Right cardiac atrium (tissue), 5 donors: ENCODE measurements around the gene TAOK3. TPM values are rescaled to one million over a fixed set of nuclear protein-coding genes. Genes with fewer than 3 reads are reported as not detected.
"Not testable (repeated sequence)": the region's sequence is repeated elsewhere in the genome, so short reads cannot be mapped to it uniquely, and the experiment has no call there.

Source experiments
- ATAC-seq, 2 donors: fragments of 200-7000 bp; cut with Tn5 transposase; one replicate each; pipeline versions ENCODE4 v1.8.0 to v1.9.1; 2020; ENCODE audit warnings: moderate library complexity in 2 of 2, mild to moderate bottlenecking in 1 of 2
- DNase-seq, 3 donors: peaks; one replicate each; pipeline ENCODE4 v3.0.0-alpha.2; 2020
- H3K27ac ChIP-seq: one replicate; pipeline ENCODE4 v1.5.1; 2013; ENCODE audit warnings: mild to moderate bottlenecking, low read length, control low read depth, moderate library complexity
- H3K27me3 ChIP-seq: one replicate; pipeline ENCODE4 v1.6.1; 2013; ENCODE audit not compliant: control insufficient read depth, insufficient read depth
- H3K4me1 ChIP-seq: one replicate; pipeline ENCODE4 v1.6.1; 2013; ENCODE audit warnings: low read length; ENCODE audit not compliant: control insufficient read depth, insufficient read depth
- H3K4me3 ChIP-seq: one replicate; pipeline ENCODE4 v1.5.1; 2013; ENCODE audit warnings: low read length, control low read depth
- H3K9me3 ChIP-seq: one replicate; pipeline ENCODE4 v1.6.1; 2013; ENCODE audit warnings: low read length; ENCODE audit not compliant: control insufficient read depth
- WGBS: extraction: QIAGEN DNeasy Blood & Tissue Kit; methylation state at CpG from one replicate; pipeline ENCODE4 v1.1.7; 2013; 5-methylcytosine and 5-hydroxymethylcytosine counted together
- intact Hi-C, 4 donors: fragments of 100-400 bp; cut with DNase I; formaldehyde crosslinking; loops; one replicate each; pipeline versions ENCODE4 v1.11.0 to v1.14.0; 2022 to 2023
- polyA plus RNA-seq: library from polyadenylated mRNA; stranded (reverse); fragments of 200-250 nt; gene quantifications from one replicate; pipeline ENCODE4 v1.2.3, GENCODE V29; 2013
- total RNA-seq, 4 donors: library from RNA; stranded (reverse); fragmentation: NEBNext Ultra II Directional; extraction: Animal tissue kit (Norgen Biotek cat#: 25700); gene quantifications; one replicate each; pipeline ENCODE4 v1.2.1, GENCODE V29; 2021
- donor health status: healthy with polysubstance abuse.
- donor health status: DM: no; HTN: yes; CAD: no.
- donor health status: DM: no; HTN: no; CAD: no.
- donor health status: DM: no; HTN: yes; CAD: no; lungs with severe emphysema.
- donor health status: DM: yes; HTN: yes; CAD: no.

The TAOK3 gene
- total and polyA plus RNA-seq, 5 donors = 16.9 to 29.1 (median 24.5) TPM

DNA sequence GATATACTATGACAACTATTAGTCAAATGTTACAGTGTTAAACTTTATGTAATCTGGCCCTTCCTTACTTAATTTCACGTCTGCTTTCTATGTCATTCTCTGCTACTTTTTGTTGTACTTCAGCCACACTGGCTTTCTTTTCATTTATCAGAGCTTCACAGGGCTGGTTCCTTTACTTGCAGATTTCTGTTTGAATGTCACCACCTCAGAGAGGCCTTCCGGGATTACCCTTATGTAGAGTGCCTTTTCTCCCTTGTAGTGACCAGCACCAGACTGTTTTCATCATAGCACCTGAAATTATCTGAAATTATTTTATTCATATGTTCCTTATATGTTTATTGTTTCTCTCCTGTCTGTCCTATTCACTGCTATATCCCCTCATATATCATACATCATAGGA is 75.4 kb downstream of the TAOK3 start:
- H3K27me3 ChIP-seq = no peaks in the 10 kb centered on the region
- 90% methylated on average over 2 of the region's 2 CpGs for WGBS
- no peak overlapping the region for H3K4me3 ChIP-seq
- no peak overlapping the region for H3K27ac ChIP-seq
- no peak for ATAC-seq
- peaks cover 2% of the 10 kb centered on the region for H3K4me1 ChIP-seq
- intact Hi-C loops = no loop called here
- DNase-seq = no peak
- H3K9me3 ChIP-seq = no peaks in the 10 kb centered on the region

- H3K27ac ChIP-seq = no peak overlapping the region
- DNase-seq (no peak), ATAC-seq (no peak)
- WGBS = 89% methylated on average over 1 of the region's 1 CpG
- no peak overlapping the region for H3K4me3 ChIP-seq
- peaks cover 2% of the 10 kb centered on the region for H3K4me1 ChIP-seq
- no peaks in the 10 kb centered on the region for H3K9me3 ChIP-seq
- intact Hi-C loops = no loop called here
- no peaks in the 10 kb centered on the region for H3K27me3 ChIP-seq
Observed at GRCh38 chr12:118292836-118293235, 79.9 kb downstream of the TAOK3 start.

GRCh38 chr12:118290130-118290529 is 82.6 kb downstream of the TAOK3 start:
- H3K4me1 ChIP-seq = peaks cover 2% of the 10 kb centered on the region
- intact Hi-C loops = no loop called here
- no peak overlapping the region for H3K4me3 ChIP-seq
- DNase-seq (no peak), ATAC-seq (no peak)
- 57% methylated on average over 3 of the region's 3 CpGs for WGBS
- no peaks in the 10 kb centered on the region for H3K9me3 ChIP-seq
- no peaks in the 10 kb centered on the region for H3K27me3 ChIP-seq
- H3K27ac ChIP-seq = no peak overlapping the region

DNA sequence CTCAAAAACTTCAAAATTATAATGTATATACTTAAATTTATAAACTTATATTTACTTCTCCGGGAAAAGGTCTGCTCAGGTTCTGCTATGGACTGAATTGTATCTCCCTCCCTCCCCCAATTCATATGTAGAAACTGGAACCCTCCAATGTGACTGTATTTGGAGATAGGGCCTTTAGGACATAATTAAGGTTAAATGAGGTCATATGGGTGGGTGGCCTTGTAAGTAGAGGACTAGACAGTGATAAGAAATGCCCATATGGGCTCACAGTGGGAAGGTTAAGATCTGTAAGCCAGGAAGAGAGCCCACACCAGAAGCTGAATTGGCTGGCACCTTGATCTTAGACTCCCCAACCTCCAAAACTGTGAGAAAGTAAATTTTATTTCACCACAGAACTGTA is 84.5 kb downstream of the TAOK3 start:
- no peak for DNase-seq
- Histone ChIP-seq H3K9me3 (no peaks in the 10 kb centered on the region), H3K4me1 (peaks cover 2% of the 10 kb centered on the region), H3K4me3 (no peak overlapping the region), H3K27me3 (no peaks in the 10 kb centered on the region), H3K27ac (no peak overlapping the region)
- no peak for ATAC-seq
- intact Hi-C loops = no loop called here
- 88% methylated on average over 1 of the region's 1 CpG for WGBS

GRCh38 chr12:118287728-118288127 is 85.0 kb downstream of the TAOK3 start:
- Histone ChIP-seq H3K4me1 (peaks cover 2% of the 10 kb centered on the region), H3K27ac (no peak overlapping the region), H3K9me3 (no peaks in the 10 kb centered on the region), H3K4me3 (no peak overlapping the region), H3K27me3 (no peaks in the 10 kb centered on the region)
- intact Hi-C loops = no loop called here
- DNase-seq (no peak), ATAC-seq (no peak)

GRCh38 chr12:118282767-118283166 is 89.9 kb downstream of the TAOK3 start:
- WGBS = 92% methylated on average over 3 of the region's 3 CpGs
- intact Hi-C loops = no loop called here
- Histone ChIP-seq H3K27me3 (no peaks in the 10 kb centered on the region), H3K4me3 (no peak overlapping the region), H3K9me3 (no peaks in the 10 kb centered on the region), H3K4me1 (no peaks in the 10 kb centered on the region), H3K27ac (no peak overlapping the region)
- ATAC-seq (no peak), DNase-seq (no peak)

DNA sequence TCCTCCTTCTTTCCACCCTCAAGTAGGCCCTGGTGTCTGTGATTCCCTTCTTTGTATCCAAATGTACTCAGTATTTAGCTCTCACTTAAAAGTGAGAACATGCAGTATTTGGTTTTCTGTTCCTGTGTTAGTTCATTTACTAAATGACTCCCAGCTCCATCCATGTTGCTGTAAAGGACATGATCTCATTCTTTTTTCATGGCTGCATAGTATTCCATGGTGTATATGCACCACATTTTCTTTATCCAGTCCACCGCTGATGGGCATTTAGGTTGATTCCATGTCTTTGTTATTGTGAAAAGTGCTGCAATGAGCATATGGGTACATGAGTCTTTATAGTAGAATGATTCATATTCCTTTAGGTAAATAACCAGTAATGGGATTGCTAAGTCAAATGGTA is 94.4 kb downstream of the TAOK3 start:
- H3K4me1 ChIP-seq, DNase-seq, ATAC-seq, intact Hi-C loops, H3K27ac ChIP-seq, H3K4me3 ChIP-seq, H3K27me3 ChIP-seq, H3K9me3 ChIP-seq: not testable (repeated sequence)
- 100% methylated on average over 1 of the region's 1 CpG for WGBS

DNA sequence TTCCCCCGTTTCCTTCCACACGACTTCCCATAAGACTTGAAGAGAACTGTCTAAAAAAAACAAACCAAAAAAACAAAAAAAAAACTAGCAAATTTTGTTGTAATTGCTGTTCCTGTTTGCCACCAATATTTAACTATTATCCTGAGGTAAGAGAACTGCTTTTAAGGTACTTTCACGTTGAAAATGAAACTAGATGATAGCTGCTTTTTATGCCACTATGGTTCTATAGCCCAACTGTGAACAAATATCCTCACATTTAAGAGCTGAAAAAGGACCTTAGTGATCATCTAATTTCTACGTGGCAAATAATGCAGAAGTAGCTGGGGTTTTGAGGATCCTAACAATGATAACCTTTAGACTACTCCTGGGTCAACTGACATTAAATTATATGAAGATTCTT is 98.6 kb downstream of the TAOK3 start:
- Histone ChIP-seq H3K27me3 (no peaks in the 10 kb centered on the region), H3K4me3 (no peak overlapping the region), H3K9me3 (no peaks in the 10 kb centered on the region), H3K27ac (no peak overlapping the region), H3K4me1 (no peaks in the 10 kb centered on the region)
- intact Hi-C loops = no loop called here
- no peak for DNase-seq
- no peak for ATAC-seq
- 68% methylated on average over 4 of the region's 4 CpGs for WGBS

GRCh38 chr12:118271770-118272417 is 100.8 kb downstream of the TAOK3 start:
- no peaks in the 10 kb centered on the region for H3K27me3 ChIP-seq
- H3K4me3 ChIP-seq = no peak overlapping the region
- intact Hi-C loops = no loop called here
- ATAC-seq = no peak
- DNase-seq = no peak
- H3K4me1 ChIP-seq = no peaks in the 10 kb centered on the region
- 96% methylated on average over 5 of the region's 5 CpGs for WGBS
- H3K9me3 ChIP-seq = no peaks in the 10 kb centered on the region
- H3K27ac ChIP-seq = no peak overlapping the region

DNA sequence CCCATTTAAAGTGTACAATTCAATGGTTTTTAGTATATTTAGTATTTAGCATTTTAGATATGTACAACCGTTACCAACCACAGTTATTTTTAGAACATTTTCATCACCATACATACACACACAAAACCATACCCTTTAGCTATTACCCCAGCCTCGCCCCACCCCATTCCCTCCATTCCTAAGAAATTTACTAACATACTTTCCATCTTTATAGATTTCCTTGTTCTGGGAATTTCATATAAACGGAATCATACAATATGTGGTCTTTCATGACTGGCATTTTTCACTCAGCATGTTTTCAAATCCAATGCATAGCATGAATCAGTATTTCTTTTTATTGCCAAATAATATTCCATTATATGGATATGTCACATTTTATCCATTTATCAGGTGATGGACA is 101.5 kb downstream of the TAOK3 start:
- no peaks in the 10 kb centered on the region for H3K4me1 ChIP-seq
- no peak overlapping the region for H3K4me3 ChIP-seq
- no peaks in the 10 kb centered on the region for H3K9me3 ChIP-seq
- intact Hi-C loops = no loop called here
- ATAC-seq (no peak), DNase-seq (no peak)
- no peak overlapping the region for H3K27ac ChIP-seq
- WGBS = 91% methylated on average over 3 of the region's 3 CpGs
- no peaks in the 10 kb centered on the region for H3K27me3 ChIP-seq

DNA sequence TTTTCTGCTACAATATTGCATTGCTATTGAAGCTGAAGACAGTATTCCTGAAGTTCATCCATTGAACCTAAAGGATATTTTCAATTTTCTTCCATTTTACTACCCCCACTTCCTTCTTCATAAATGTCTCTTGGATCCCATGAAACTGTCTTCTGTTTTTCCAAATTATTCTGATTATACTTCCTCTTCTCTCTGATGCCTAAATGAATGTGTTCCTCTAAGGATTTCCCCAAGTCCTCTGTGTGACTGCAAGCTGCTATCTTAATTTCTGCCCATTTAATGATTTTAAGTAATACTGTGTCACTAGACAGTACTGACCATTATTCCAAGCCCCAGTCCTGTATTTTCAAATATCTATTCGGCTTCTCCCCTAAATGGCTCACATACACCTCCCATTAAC is 102.9 kb downstream of the TAOK3 start:
- no peak for ATAC-seq
- no peaks in the 10 kb centered on the region for H3K4me1 ChIP-seq
- no peak overlapping the region for H3K4me3 ChIP-seq
- intact Hi-C loops = no loop called here
- H3K27ac ChIP-seq = no peak overlapping the region
- DNase-seq = no peak
- no peaks in the 10 kb centered on the region for H3K27me3 ChIP-seq
- no peaks in the 10 kb centered on the region for H3K9me3 ChIP-seq
- WGBS = 98% methylated on average over 1 of the region's 1 CpG

GRCh38 chr12:118259079-118259478 is 113.6 kb downstream of the TAOK3 start:
- H3K27me3 ChIP-seq = no peaks in the 10 kb centered on the region
- no peak overlapping the region for H3K4me3 ChIP-seq
- intact Hi-C loops = no loop called here
- DNase-seq = no peak
- no peaks in the 10 kb centered on the region for H3K4me1 ChIP-seq
- 80% methylated on average over 6 of the region's 6 CpGs for WGBS
- no peak for ATAC-seq
- H3K9me3 ChIP-seq = no peaks in the 10 kb centered on the region
- no peak overlapping the region for H3K27ac ChIP-seq
